ENCODE data around the gene ADRA2C.
"Not testable (repeated sequence)": the region's sequence is repeated elsewhere in the genome, so short reads cannot be mapped to it uniquely, and the experiment has no call there.

DNA sequence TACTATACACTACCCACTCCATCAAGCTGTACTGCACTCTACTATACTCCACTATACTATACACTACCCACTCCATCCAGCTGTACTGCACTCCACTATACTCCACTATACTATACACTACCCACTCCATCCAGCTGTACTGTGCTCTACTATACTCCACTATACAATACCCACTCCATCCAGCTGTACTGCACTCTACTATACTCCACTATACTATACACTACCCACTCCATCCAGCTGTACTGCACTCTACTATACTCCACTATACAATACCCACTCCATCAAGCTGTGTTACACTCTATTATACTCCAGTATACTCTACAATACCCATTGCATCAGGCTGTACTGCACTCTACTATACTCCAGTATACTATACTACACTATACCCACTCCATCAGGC is 48.7 kb downstream of the ADRA2C start:
- not testable (repeated sequence) for TF ChIP-seq CTCF, EP300 (IDR thresholded peaks at IDR 0.05)

Data from sigmoid colon (tissue), 4 donors.